ENCODE measurements around the gene MS4A10. TPM values are rescaled to one million over a fixed set of nuclear protein-coding genes. Genes with fewer than 3 reads are reported as not detected.

The MS4A10 gene
- total and polyA plus RNA-seq, 2 of the 8 experiments (the other 6 are each of a cell fraction or from before 2014, with no cell fraction given): not detected

- Histone ChIP-seq H3K9me3 (ENCODE audit: insufficient read depth in 2 of 2, low read depth in 1 of 2, low read length in 1 of 2) (peaks cover 0 to 9% of the 10 kb centered on the region in 2 experiments; a peak in 1 of 4 replicates), H3K23ac (ENCODE audit: insufficient read length) (no peak overlapping the region), H3K9ac (replicated peaks in 1 of 4; ENCODE audit: extremely low read depth in 1 of 4, low read depth in 3 of 4, low read length in 3 of 4) (no peak overlapping the region), H2AFZ (ENCODE audit: low read length) (no peak overlapping the region), H3K18ac (ENCODE audit: extremely low read depth, low read length) (no peak overlapping the region), H3K4me2 (ENCODE audit: insufficient read depth in 1 of 2, low read depth in 2 of 2, low read length in 2 of 2) (no peak overlapping the region), H2BK5ac (ENCODE audit: low read depth, low read length) (no peak overlapping the region), H4K8ac (ENCODE audit: extremely low read depth, insufficient read depth, low read length) (no peak overlapping the region), H3K27me3 (replicated peaks in 1 of 4; ENCODE audit: control insufficient read depth in 3 of 4, extremely low read depth in 1 of 4, insufficient read depth in 3 of 4, low read length in 3 of 4) (peaks cover 3 to 17% (median 11%) of the 10 kb centered on the region in 4 experiments; a peak in 6 of 7 replicates), H3K56ac (replicated peaks; ENCODE audit: insufficient read length, low read depth, low read length) (no peak overlapping the region), H3K27ac (ENCODE audit: low read depth, low read length) (no peak overlapping the region), H3K23me2 (ENCODE audit: low read depth, low read length) (no peaks in the 10 kb centered on the region; the same call in 1 of the 2 replicates), H3K79me1 (ENCODE audit: low read depth, low read length) (peaks cover 6% of the 10 kb centered on the region), H4K5ac (ENCODE audit: insufficient read length, low read depth, low read length) (no peak overlapping the region), H2BK12ac (ENCODE audit: low read depth, low read length) (no peak overlapping the region), H2BK20ac (ENCODE audit: low read length) (no peak overlapping the region), H3K4ac (replicated peaks; ENCODE audit: insufficient read length, low read depth, low read length) (no peak overlapping the region), H3K4me1 (replicated peaks in 1 of 4; ENCODE audit: control insufficient read depth in 3 of 4, insufficient read depth in 4 of 4, low read length in 3 of 4) (peaks cover 0 to 13% (median 3%) of the 10 kb centered on the region in 4 experiments; a peak in 3 of 7 replicates), H3K14ac (ENCODE audit: insufficient read length) (no peak overlapping the region), H4K91ac (replicated peaks; ENCODE audit: insufficient read length, low read length) (no peak overlapping the region), H2BK120ac (replicated peaks; ENCODE audit: low read depth, low read length) (no peak overlapping the region), H3K36me3 (ENCODE audit: control insufficient read depth in 2 of 4, insufficient read depth in 4 of 4, low read length in 3 of 4) (peaks cover 13 to 26% (median 21%) of the 10 kb centered on the region in 4 experiments), H4K20me1 (replicated peaks in 1 of 2; ENCODE audit: control insufficient read depth in 1 of 2, insufficient read depth in 2 of 2, low read length in 2 of 2) (peaks cover 6 to 23% of the 10 kb centered on the region in 2 experiments), H3K79me2 (ENCODE audit: control insufficient read depth in 1 of 2, insufficient read depth in 2 of 2, low read length in 2 of 2) (peaks cover 6 to 23% of the 10 kb centered on the region in 2 experiments), H2AK5ac (ENCODE audit: low read depth, low read length) (no peak overlapping the region), H3K4me3 (ENCODE audit: extremely low read depth in 1 of 4, insufficient read depth in 2 of 4, low read depth in 3 of 4, low read length in 4 of 4) (no peak overlapping the region), H2BK15ac (ENCODE audit: low read length) (no peak overlapping the region)
- ChIA-PET CTCF (ENCODE audit: partially characterized antibody) (interaction anchor here (0.6 to 2.1 kb wide), 5 partner anchors 17 to 311 kb away, joined by 3 to 6 read pairs (median 3); no protein-coding TSS in a partner anchor), POLR2A (ENCODE audit: partially characterized antibody) (interaction anchor here (5.0 kb wide), 1 partner anchor 20 kb away, joined by 20 read pairs; the partner anchor contains the start of gene ZP1)
- FAIRE-seq: no peak
- WGBS, 2 experiments (ENCODE audit: extremely low coverage in 1 of 2, insufficient coverage in 1 of 2, insufficient read length in 1 of 2, insufficient replicate concordance in 2 of 2, low coverage in 1 of 2, low lambda C conversion rate in 2 of 2, missing lambda C conversion rate in 1 of 2): 92% methylated on average over 10 of the region's 10 CpGs; no CpG with 5 or more reads in 1 of the 2 experiments
- DNase-seq (ENCODE audit: low read depth in 1 of 2, low spot score in 2 of 2): no peak
- no peak for TF ChIP-seq HDAC2 (IDR thresholded peaks at IDR 0.05; ENCODE audit: borderline replicate concordance in 1 of 2, low read depth in 2 of 2, low read length in 2 of 2)
- no peak for TF ChIP-seq SIX5 (IDR thresholded peaks at IDR 0.05; ENCODE audit: low read depth, low read length)
- TF ChIP-seq, protein P1, sequence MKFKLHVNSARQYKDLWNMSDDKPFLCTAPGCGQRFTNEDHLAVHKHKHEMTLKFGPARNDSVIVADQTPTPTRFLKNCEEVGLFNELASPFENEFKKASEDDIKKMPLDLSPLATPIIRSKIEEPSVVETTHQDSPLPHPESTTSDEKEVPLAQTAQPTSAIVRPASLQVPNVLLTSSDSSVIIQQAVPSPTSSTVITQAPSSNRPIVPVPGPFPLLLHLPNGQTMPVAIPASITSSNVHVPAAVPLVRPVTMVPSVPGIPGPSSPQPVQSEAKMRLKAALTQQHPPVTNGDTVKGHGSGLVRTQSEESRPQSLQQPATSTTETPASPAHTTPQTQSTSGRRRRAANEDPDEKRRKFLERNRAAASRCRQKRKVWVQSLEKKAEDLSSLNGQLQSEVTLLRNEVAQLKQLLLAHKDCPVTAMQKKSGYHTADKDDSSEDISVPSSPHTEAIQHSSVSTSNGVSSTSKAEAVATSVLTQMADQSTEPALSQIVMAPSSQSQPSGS (IDR thresholded peaks at IDR 0.05; ENCODE audit: low read length): no peak
- no peak for TF ChIP-seq MAX (IDR thresholded peaks at IDR 0.05)
- TF ChIP-seq NANOG (IDR thresholded peaks at IDR 0.05; ENCODE audit: insufficient read depth, low read depth, low read length, poor library complexity, severe bottlenecking): no peak
- TF ChIP-seq SAP30 (IDR thresholded peaks at IDR 0.05; ENCODE audit: insufficient read depth, insufficient replicate concordance, low read length): no peak
- TF ChIP-seq POLR2AphosphoS5 (IDR thresholded peaks at IDR 0.05; ENCODE audit: low read depth, low read length): no peak
- TF ChIP-seq NRF1 (IDR thresholded peaks at IDR 0.05; ENCODE audit: low read depth, low read length): no peak
- no peak for TF ChIP-seq SP2 (IDR thresholded peaks at IDR 0.05; ENCODE audit: low read length)
- TF ChIP-seq POU5F1 (IDR thresholded peaks at IDR 0.05; ENCODE audit: low read depth, low read length): no peak
- TF ChIP-seq MAFK (IDR thresholded peaks at IDR 0.05; ENCODE audit: low read depth, low read length): no peak
Observed at GRCh38 chr11:60848714-60849151, 63.6 kb downstream of the MS4A10 start.

Measured in H1 (cell line).